ENCODE data around the gene BGLAP. TPM values are rescaled to one million over a fixed set of nuclear protein-coding genes. Genes with fewer than 3 reads are reported as not detected.
A peak's percentile ranks its signal among the peaks of the same experiment; 100 is the strongest.

BGLAP gene
- total and polyA plus RNA-seq, 2 of the 13 experiments (the other 11 are each of a cell fraction or from before 2014, with no cell fraction given): 0.62 to 1.6 TPM

GRCh38 chr1:156291226-156292061, 49.5 kb downstream of the BGLAP start (continued):
- TF ChIP-seq NFKBIZ (CRISPR knock-in tag; IDR thresholded peaks at IDR 0.05): no peak
- no peak for TF ChIP-seq IRF1 (CRISPR knock-in tag; IDR thresholded peaks at IDR 0.05; ENCODE audit: low read depth)
- no peak for TF ChIP-seq CENPBD1 (CRISPR knock-in tag; IDR thresholded peaks at IDR 0.05; ENCODE audit: borderline replicate concordance, low read depth)
- TF ChIP-seq ZBTB14 (CRISPR knock-in tag; IDR thresholded peaks at IDR 0.05): no peak
- TF ChIP-seq SIN3A (IDR thresholded peaks at IDR 0.05; ENCODE audit: borderline replicate concordance, low read depth, low read length): 0 out of 2 replicates have a peak, but pooled peaks have one; percentile 1
- no peak for TF ChIP-seq NFE2L1 (CRISPR knock-in tag; IDR thresholded peaks at IDR 0.05; ENCODE audit: borderline replicate concordance)
- 0 out of 2 replicates have a peak, but pooled peaks have one; percentile 60 for TF ChIP-seq RBAK (CRISPR knock-in tag; IDR thresholded peaks at IDR 0.05)
- TF ChIP-seq AFF4 (CRISPR knock-in tag; IDR thresholded peaks at IDR 0.05): no peak
- TF ChIP-seq ZNF709 (CRISPR knock-in tag; IDR thresholded peaks at IDR 0.05): no peak; the same call in 1 of the 2 replicates
- no peak for TF ChIP-seq ZNF17 (CRISPR knock-in tag; IDR thresholded peaks at IDR 0.05)
- no peak for TF ChIP-seq NR3C1 (CRISPR knock-in tag; IDR thresholded peaks at IDR 0.05)
- no peak for TF ChIP-seq HINFP (CRISPR knock-in tag; IDR thresholded peaks at IDR 0.05; ENCODE audit: low read depth)
- no peak for TF ChIP-seq ZNF678 (CRISPR knock-in tag; IDR thresholded peaks at IDR 0.05)
- TF ChIP-seq ZFP62 (CRISPR knock-in tag; IDR thresholded peaks at IDR 0.05): no peak
- TF ChIP-seq NFE2 (CRISPR knock-in tag; IDR thresholded peaks at IDR 0.05): no peak
- TF ChIP-seq ZBTB4 (CRISPR knock-in tag; IDR thresholded peaks at IDR 0.05; ENCODE audit: borderline replicate concordance): peak; percentile 74; the same call in 1 of the 2 replicates
- TF ChIP-seq ZNF451 (CRISPR knock-in tag; IDR thresholded peaks at IDR 0.05): no peak

Measured in HepG2 (cell line).